ENCODE results near the gene GAB4. TPM values are rescaled to one million over a fixed set of nuclear protein-coding genes. Genes with fewer than 3 reads are reported as not detected.

The GAB4 gene
- total and polyA plus RNA-seq, 2 of the 8 experiments (the other 6 are each of a cell fraction or from before 2014, with no cell fraction given): 0.03 to 0.17 TPM

GRCh38 chr22:16956290-16956689 lies 51.7 kb downstream of the GAB4 start:
- DNase-seq (ENCODE audit: low read depth in 1 of 2, low spot score in 2 of 2) (peak in 1 of 2 experiments; percentile 20), FAIRE-seq (no peak)
- Histone ChIP-seq H2BK120ac (replicated peaks; ENCODE audit: low read depth, low read length) (no peak overlapping the region), H3K79me1 (ENCODE audit: low read depth, low read length) (no peaks in the 10 kb centered on the region), H3K4me2 (ENCODE audit: insufficient read depth in 1 of 2, low read depth in 2 of 2, low read length in 2 of 2) (no peak overlapping the region), H3K56ac (replicated peaks; ENCODE audit: insufficient read length, low read depth, low read length) (no peak overlapping the region), H3K23ac (ENCODE audit: insufficient read length) (no peak overlapping the region), H3K23me2 (ENCODE audit: low read depth, low read length) (no peaks in the 10 kb centered on the region), H3K9me3 (ENCODE audit: insufficient read depth in 2 of 2, low read depth in 1 of 2, low read length in 1 of 2) (peaks cover 46 to 79% of the 10 kb centered on the region in 2 experiments), H2BK5ac (ENCODE audit: low read depth, low read length) (no peak overlapping the region), H3K14ac (ENCODE audit: insufficient read length) (no peak overlapping the region), H3K4me3 (ENCODE audit: extremely low read depth in 1 of 4, insufficient read depth in 2 of 4, low read depth in 3 of 4, low read length in 4 of 4) (no peak overlapping the region), H3K4ac (replicated peaks; ENCODE audit: insufficient read length, low read depth, low read length) (no peak overlapping the region), H3K27me3 (replicated peaks in 1 of 4; ENCODE audit: control insufficient read depth in 3 of 4, extremely low read depth in 1 of 4, insufficient read depth in 3 of 4, low read length in 3 of 4) (0 out of 7 replicates have a peak, but pooled peaks cover 0 to 3% (median 0%) of the 10 kb centered on the region in 4 experiments), H2AFZ (ENCODE audit: low read length) (no peak overlapping the region), H3K4me1 (replicated peaks in 1 of 4; ENCODE audit: control insufficient read depth in 3 of 4, insufficient read depth in 4 of 4, low read length in 3 of 4) (no peaks in the 10 kb centered on the region), H3K36me3 (ENCODE audit: control insufficient read depth in 2 of 4, insufficient read depth in 4 of 4, low read length in 3 of 4) (no peaks in the 10 kb centered on the region), H3K27ac (ENCODE audit: low read depth, low read length) (no peak overlapping the region), H4K20me1 (replicated peaks in 1 of 2; ENCODE audit: control insufficient read depth in 1 of 2, insufficient read depth in 2 of 2, low read length in 2 of 2) (no peaks in the 10 kb centered on the region), H3K18ac (ENCODE audit: extremely low read depth, low read length) (no peak overlapping the region), H2BK20ac (ENCODE audit: low read length) (no peak overlapping the region), H4K91ac (replicated peaks; ENCODE audit: insufficient read length, low read length) (no peak overlapping the region), H4K5ac (ENCODE audit: insufficient read length, low read depth, low read length) (no peak overlapping the region), H4K8ac (ENCODE audit: extremely low read depth, insufficient read depth, low read length) (no peak overlapping the region), H3K9ac (replicated peaks in 1 of 4; ENCODE audit: extremely low read depth in 1 of 4, low read depth in 3 of 4, low read length in 3 of 4) (no peak overlapping the region), H2BK15ac (ENCODE audit: low read length) (no peak overlapping the region), H3K79me2 (ENCODE audit: control insufficient read depth in 1 of 2, insufficient read depth in 2 of 2, low read length in 2 of 2) (no peaks in the 10 kb centered on the region), H2BK12ac (ENCODE audit: low read depth, low read length) (no peak overlapping the region), H2AK5ac (ENCODE audit: low read depth, low read length) (no peak overlapping the region)
- no peak for TF ChIP-seq BRCA1 (IDR thresholded peaks at IDR 0.05; ENCODE audit: low read depth, low read length)
- no peak for TF ChIP-seq SUZ12 (IDR thresholded peaks at IDR 0.05; ENCODE audit: low read length)
- no peak for TF ChIP-seq HDAC2 (IDR thresholded peaks at IDR 0.05; ENCODE audit: borderline replicate concordance in 1 of 2, low read depth in 2 of 2, low read length in 2 of 2)
- TF ChIP-seq SIN3A (conservative IDR thresholded peaks at IDR 0.05 in 1 of 2, IDR thresholded peaks at IDR 0.05 in 1 of 2; ENCODE audit: low read depth in 1 of 2, low read length in 2 of 2): no peak
- TF ChIP-seq JUND (IDR thresholded peaks at IDR 0.05; ENCODE audit: low read length): no peak
- no peak for TF ChIP-seq TAF7 (optimal IDR thresholded peaks at IDR 0.05; ENCODE audit: borderline replicate concordance, low read depth, low read length)
- no peak for TF ChIP-seq CREB1 (IDR thresholded peaks at IDR 0.05)
- TF ChIP-seq GABPA (IDR thresholded peaks at IDR 0.05; ENCODE audit: borderline replicate concordance, insufficient read depth, low read length): no peak
- POLR2A ChIA-PET (ENCODE audit: partially characterized antibody): no interaction called here
- 66% methylated on average over 6 of the region's 6 CpGs; no CpG with 5 or more reads in 1 of the 2 experiments for WGBS, 2 experiments (ENCODE audit: extremely low coverage in 1 of 2, insufficient coverage in 1 of 2, insufficient read length in 1 of 2, insufficient replicate concordance in 2 of 2, low coverage in 1 of 2, low lambda C conversion rate in 2 of 2, missing lambda C conversion rate in 1 of 2)
- CTCF ChIA-PET (ENCODE audit: partially characterized antibody): no interaction called here

Data from H1 (cell line).